ENCODE measurements around the gene LGALS7. TPM values are rescaled to one million over a fixed set of nuclear protein-coding genes. Genes with fewer than 3 reads are reported as not detected.

The LGALS7 gene
- total and polyA plus RNA-seq, 2 experiments from 2014 or later = not detected

DNA sequence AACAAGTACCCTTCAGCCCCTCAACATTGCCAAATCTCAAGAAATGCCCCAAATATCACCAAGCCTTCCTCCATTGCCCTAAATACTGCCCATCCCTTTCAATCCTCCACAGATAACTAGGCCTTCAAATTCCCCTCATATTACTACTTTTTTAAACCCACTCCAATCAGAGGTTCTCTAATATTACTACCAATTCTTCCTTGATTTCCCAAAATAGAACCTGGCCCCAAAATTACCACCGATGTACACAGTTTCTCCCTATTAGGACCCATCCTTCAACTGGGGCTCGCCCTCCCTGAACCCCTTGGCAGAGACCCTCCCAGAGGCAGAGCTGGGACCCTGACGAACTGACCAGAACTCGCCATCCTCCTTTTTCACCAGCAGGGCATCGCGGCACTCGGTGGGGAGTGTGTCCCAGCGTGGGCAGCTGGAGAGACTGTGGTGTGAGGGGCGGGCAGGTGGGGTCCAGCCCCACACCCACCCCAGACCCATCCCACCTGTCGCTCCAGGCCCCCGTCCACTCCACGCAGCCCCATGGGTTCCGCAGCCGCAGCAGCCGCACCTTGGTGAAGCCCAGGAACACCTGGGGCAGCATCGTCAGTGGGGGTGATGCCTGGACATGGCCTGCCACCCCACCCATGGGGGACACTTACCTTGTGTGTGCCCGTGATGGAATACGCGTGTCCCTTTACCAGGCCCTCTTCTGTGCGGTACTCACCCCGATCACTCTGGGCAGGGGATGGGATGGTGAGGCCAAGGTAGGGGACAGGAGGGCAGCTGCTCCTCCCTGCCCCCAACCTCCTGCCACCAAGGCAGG is 35.2 kb downstream of the LGALS7 start:
- Histone ChIP-seq H2AFZ (no peak overlapping the region), H3K4me1 (ENCODE audit: insufficient read depth) (no peaks in the 10 kb centered on the region), H3K36me3 (ENCODE audit: low read depth) (no peaks in the 10 kb centered on the region), H3K27ac (no peak overlapping the region), H3K9me2 (ENCODE audit: insufficient read depth) (no peaks in the 10 kb centered on the region), H3K4me2 (ENCODE audit: unreplicated experiment) (no peak overlapping the region), H3F3A (ENCODE audit: insufficient read depth) (peaks cover 23% of the 10 kb centered on the region), H4K20me1 (ENCODE audit: insufficient read depth) (no peaks in the 10 kb centered on the region), H3K27me3 (replicated peaks; ENCODE audit: insufficient read depth) (no peaks in the 10 kb centered on the region), H3K9ac (no peak overlapping the region), H3K9me3 (ENCODE audit: low read depth) (no peaks in the 10 kb centered on the region), H3K4me3 (no peak overlapping the region), H3K79me2 (ENCODE audit: insufficient read depth) (no peaks in the 10 kb centered on the region)
- DNase-seq = no peak
- in situ Hi-C loops (cut with MboI) = no loop called here
- WGBS, 2 experiments (ENCODE audit: low coverage in 1 of 2, low lambda C conversion rate in 2 of 2, missing lambda C conversion rate in 2 of 2) = 92 to 95% methylated on average over 13 to 21 of the region's 21 CpGs
- TF ChIP-seq EZH2 (IDR thresholded peaks at IDR 0.05; ENCODE audit: insufficient read depth, poor library complexity, severe bottlenecking) (no peak), EZH2phosphoT487 (IDR thresholded peaks at IDR 0.05; ENCODE audit: insufficient read depth, low read depth) (no peak)

DNA sequence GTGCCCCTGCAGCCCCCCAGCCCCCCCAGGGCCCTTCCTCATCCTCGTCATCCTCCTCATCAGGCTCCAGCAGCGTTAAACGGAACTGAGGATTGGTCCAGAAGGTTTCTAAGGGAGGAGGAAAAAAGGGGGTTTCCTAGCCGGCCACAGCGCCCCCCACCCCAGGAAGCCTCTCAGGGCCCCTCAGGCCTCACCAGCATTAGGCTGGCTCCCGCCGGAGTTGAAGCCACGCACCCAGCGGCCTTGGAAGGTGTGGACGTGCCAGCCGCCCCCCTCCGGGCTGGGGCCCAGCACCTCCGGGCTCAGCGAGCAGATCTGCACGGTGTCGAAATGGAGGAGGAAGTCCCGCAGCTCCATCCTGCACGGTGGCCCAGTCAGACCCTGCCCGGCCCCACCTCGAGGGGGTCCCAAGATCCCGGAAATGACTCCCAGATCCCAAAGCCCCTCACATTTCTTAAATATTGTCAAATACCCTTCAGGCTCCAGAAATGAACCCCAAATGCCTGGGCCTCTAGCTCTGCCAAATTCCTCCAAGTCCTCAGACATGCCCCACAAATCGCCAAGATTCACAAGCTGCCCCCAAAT is 35.9 kb downstream of the LGALS7 start:
- no peaks in the 10 kb centered on the region for H3K9me3 ChIP-seq (ENCODE audit: low read depth)
- no peaks in the 10 kb centered on the region for H3K27me3 ChIP-seq (replicated peaks; ENCODE audit: insufficient read depth)
- no peaks in the 10 kb centered on the region for H3K36me3 ChIP-seq (ENCODE audit: low read depth)
- TF ChIP-seq EZH2 (IDR thresholded peaks at IDR 0.05; ENCODE audit: insufficient read depth, poor library complexity, severe bottlenecking) (no peak), EZH2phosphoT487 (IDR thresholded peaks at IDR 0.05; ENCODE audit: insufficient read depth, low read depth) (no peak)
- no peaks in the 10 kb centered on the region for H4K20me1 ChIP-seq (ENCODE audit: insufficient read depth)
- in situ Hi-C loops (cut with MboI) = no loop called here
- no peak overlapping the region for H3K4me2 ChIP-seq (ENCODE audit: unreplicated experiment)
- no peak overlapping the region for H2AFZ ChIP-seq
- no peaks in the 10 kb centered on the region for H3K9me2 ChIP-seq (ENCODE audit: insufficient read depth)
- no peak overlapping the region for H3K4me3 ChIP-seq
- no peak for DNase-seq
- no peak overlapping the region for H3K27ac ChIP-seq
- peaks cover 23% of the 10 kb centered on the region for H3F3A ChIP-seq (ENCODE audit: insufficient read depth)
- H3K79me2 ChIP-seq (ENCODE audit: insufficient read depth) = no peaks in the 10 kb centered on the region
- no peaks in the 10 kb centered on the region for H3K4me1 ChIP-seq (ENCODE audit: insufficient read depth)
- no peak overlapping the region for H3K9ac ChIP-seq
- WGBS, 2 experiments (ENCODE audit: low coverage in 1 of 2, low lambda C conversion rate in 2 of 2, missing lambda C conversion rate in 2 of 2) = 46 to 55% methylated on average over 22 of the region's 22 CpGs

DNA sequence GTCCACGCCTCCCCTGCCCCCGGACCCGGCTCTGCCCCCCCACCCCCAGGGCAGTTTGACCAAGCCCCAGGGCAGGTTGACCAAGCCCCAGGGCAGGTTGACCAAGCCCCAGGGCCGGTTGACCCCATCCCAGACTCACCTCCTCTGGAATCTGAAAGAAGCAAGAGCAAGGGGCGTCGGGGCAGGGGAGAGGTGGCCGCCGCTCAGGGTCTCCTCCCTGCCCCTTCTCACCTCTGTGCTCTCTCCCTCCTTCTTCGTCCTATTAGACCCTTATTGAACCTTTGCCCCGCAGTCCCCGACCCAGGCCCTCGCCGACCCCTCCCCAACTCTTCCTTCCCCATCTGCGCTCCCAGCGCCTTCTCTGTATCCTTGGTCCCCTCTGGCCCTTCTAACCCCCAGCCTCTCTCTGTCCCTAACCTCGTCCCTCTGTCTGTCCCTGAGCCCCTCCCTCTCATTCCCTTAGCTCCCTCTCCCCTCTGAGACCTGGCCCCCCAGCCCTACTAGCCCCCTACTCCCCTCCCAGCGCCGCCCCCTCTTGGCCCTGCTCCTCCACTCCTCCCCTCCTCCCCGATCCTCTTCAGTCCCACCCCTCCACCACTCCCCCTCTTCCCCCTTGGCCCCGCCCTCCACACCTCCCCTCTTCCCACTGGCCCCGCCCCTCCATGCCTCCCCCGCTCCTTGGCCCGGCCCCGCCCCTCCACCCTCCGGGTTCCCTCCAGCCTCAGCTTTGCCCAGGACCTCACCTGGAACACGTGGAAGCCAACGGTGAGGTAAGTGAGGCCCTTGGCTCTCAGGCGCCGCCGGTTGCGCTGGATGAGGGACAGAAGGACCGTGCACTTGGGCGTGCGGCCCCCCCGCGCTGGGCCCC is 36.7 kb downstream of the LGALS7 start:
- no peak overlapping the region for H3K4me2 ChIP-seq (ENCODE audit: unreplicated experiment)

DNA sequence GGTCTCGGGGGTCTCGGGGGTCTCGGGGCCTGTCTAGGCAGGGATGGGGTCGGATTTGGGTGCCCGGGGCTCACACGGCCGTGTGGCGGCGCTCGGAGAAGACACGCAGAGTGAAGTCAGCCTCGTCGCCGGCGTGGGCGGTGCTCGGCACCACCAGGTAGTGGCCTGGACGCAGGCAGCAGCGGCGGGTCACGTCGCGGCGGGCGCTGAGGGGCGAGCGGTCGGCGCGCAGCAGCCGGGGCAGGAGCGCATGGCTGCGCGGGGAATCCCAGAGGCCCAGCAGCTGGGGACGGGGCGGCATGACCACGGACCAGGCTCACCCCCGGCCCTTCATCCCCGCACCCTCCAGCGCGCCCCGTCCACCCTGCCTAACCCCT is 37.3 kb downstream of the LGALS7 start:
- no peaks in the 10 kb centered on the region for H3K9me3 ChIP-seq (ENCODE audit: low read depth)
- peak overlapping the region; percentile 52; the same call in 1 of the 2 replicates for H3K9ac ChIP-seq
- in situ Hi-C loops (cut with MboI) = no loop called here
- no peak overlapping the region for H3K27ac ChIP-seq
- H3K4me2 ChIP-seq (ENCODE audit: unreplicated experiment) = no peak overlapping the region
- H3K79me2 ChIP-seq (ENCODE audit: insufficient read depth) = no peaks in the 10 kb centered on the region
- DNase-seq = peak; percentile 79
- H3K9me2 ChIP-seq (ENCODE audit: insufficient read depth) = no peaks in the 10 kb centered on the region
- H3K36me3 ChIP-seq (ENCODE audit: low read depth) = peaks cover 6% of the 10 kb centered on the region; the same call in 1 of the 2 replicates
- H3K4me3 ChIP-seq = peak overlapping the region; percentile 54; the same call in 1 of the 2 replicates
- TF ChIP-seq EZH2phosphoT487 (IDR thresholded peaks at IDR 0.05; ENCODE audit: insufficient read depth, low read depth) (no peak), EZH2 (IDR thresholded peaks at IDR 0.05; ENCODE audit: insufficient read depth, poor library complexity, severe bottlenecking) (no peak)
- H3K27me3 ChIP-seq (replicated peaks; ENCODE audit: insufficient read depth) = no peaks in the 10 kb centered on the region
- 0 to 4% methylated on average over 11 to 17 of the region's 42 CpGs for WGBS, 2 experiments (ENCODE audit: low coverage in 1 of 2, low lambda C conversion rate in 2 of 2, missing lambda C conversion rate in 2 of 2)
- peaks cover 36% of the 10 kb centered on the region for H3F3A ChIP-seq (ENCODE audit: insufficient read depth)
- H2AFZ ChIP-seq = peak overlapping the region; percentile 13; the same call in 1 of the 2 replicates
- no peaks in the 10 kb centered on the region for H3K4me1 ChIP-seq (ENCODE audit: insufficient read depth)
- no peaks in the 10 kb centered on the region for H4K20me1 ChIP-seq (ENCODE audit: insufficient read depth)

More for the DNA sequence above, 36.7 kb downstream of the LGALS7 start:
- no peaks in the 10 kb centered on the region for H3K9me2 ChIP-seq (ENCODE audit: insufficient read depth)
- peaks cover 1% of the 10 kb centered on the region; the same call in 1 of the 2 replicates for H3K36me3 ChIP-seq (ENCODE audit: low read depth)
- no peaks in the 10 kb centered on the region for H3K9me3 ChIP-seq (ENCODE audit: low read depth)
- DNase-seq = peak; percentile 52
- in situ Hi-C loops (cut with MboI) = no loop called here
- 0 out of 2 replicates have a peak overlapping the region, but pooled peaks have one; percentile 54 for H3K4me3 ChIP-seq
- WGBS, 2 experiments (ENCODE audit: low coverage in 1 of 2, low lambda C conversion rate in 2 of 2, missing lambda C conversion rate in 2 of 2) = 6% methylated on average over 19 to 33 of the region's 36 CpGs
- TF ChIP-seq EZH2 (IDR thresholded peaks at IDR 0.05; ENCODE audit: insufficient read depth, poor library complexity, severe bottlenecking) = no peak
- TF ChIP-seq EZH2phosphoT487 (IDR thresholded peaks at IDR 0.05; ENCODE audit: insufficient read depth, low read depth) = no peak
- peak overlapping the region; percentile 13; the same call in 1 of the 2 replicates for H2AFZ ChIP-seq
- no peaks in the 10 kb centered on the region for H4K20me1 ChIP-seq (ENCODE audit: insufficient read depth)
- no peaks in the 10 kb centered on the region for H3K27me3 ChIP-seq (replicated peaks; ENCODE audit: insufficient read depth)
- H3F3A ChIP-seq (ENCODE audit: insufficient read depth) = peaks cover 29% of the 10 kb centered on the region
- H3K79me2 ChIP-seq (ENCODE audit: insufficient read depth) = no peaks in the 10 kb centered on the region
- H3K9ac ChIP-seq = peak overlapping the region; percentile 52; the same call in 1 of the 2 replicates
- no peak overlapping the region for H3K27ac ChIP-seq
- H3K4me1 ChIP-seq (ENCODE audit: insufficient read depth) = no peaks in the 10 kb centered on the region
